GM18868 (cell line): ENCODE measurements around the gene ATF2.
"Not testable (repeated sequence)": the region's sequence is repeated elsewhere in the genome, so short reads cannot be mapped to it uniquely, and the experiment has no call there.

Experiments used
- ATAC-seq: cut with Tn5 transposase; IDR thresholded peaks from one replicate; pipeline ENCODE4 v1.9.1; 2021; ENCODE audit warnings: mild to moderate bottlenecking, moderate library complexity; ENCODE audit not compliant: unreplicated experiment

ATF2 gene

GRCh38 chr2:175167076-175167791 is 769 bp downstream of the ATF2 start:
- no peak for ATAC-seq

- ATAC-seq, result no peak
Measured at GRCh38 chr2:175166216-175166824, 1.7 kb downstream of the ATF2 start.

GRCh38 chr2:175164235-175164634 is 3.8 kb downstream of the ATF2 start:
- ATAC-seq, result no peak

GRCh38 chr2:175158894-175159293 is 9.1 kb downstream of the ATF2 start:
- ATAC-seq, result no peak

- no peak for ATAC-seq
Measured at GRCh38 chr2:175156534-175156933, 11.5 kb downstream of the ATF2 start.

GRCh38 chr2:175154661-175155082 is 13.3 kb downstream of the ATF2 start:
- ATAC-seq, result peak; percentile 89

- peak; percentile 73 for ATAC-seq
Measured at GRCh38 chr2:175152242-175152641, 15.8 kb downstream of the ATF2 start.

- no peak for ATAC-seq
Measured at GRCh38 chr2:175151791-175152190, 16.2 kb downstream of the ATF2 start.

- no peak for ATAC-seq
Measured at GRCh38 chr2:175147186-175147585, 20.8 kb downstream of the ATF2 start.

GRCh38 chr2:175143678-175144077 is 24.3 kb downstream of the ATF2 start:
- ATAC-seq, result no peak

- ATAC-seq, result no peak
Measured at GRCh38 chr2:175143191-175143590, 24.8 kb downstream of the ATF2 start.

- ATAC-seq, result no peak
Measured at GRCh38 chr2:175140332-175140731, 27.7 kb downstream of the ATF2 start.

- ATAC-seq, result no peak
Measured at GRCh38 chr2:175137793-175138192, 30.2 kb downstream of the ATF2 start.

GRCh38 chr2:175136334-175137215 is 31.4 kb downstream of the ATF2 start:
- ATAC-seq, result peak; percentile 77

- ATAC-seq, result no peak
Measured at GRCh38 chr2:175135862-175136261, 32.1 kb downstream of the ATF2 start.

GRCh38 chr2:175135177-175135576 is 32.8 kb downstream of the ATF2 start:
- ATAC-seq, result no peak

- ATAC-seq, result no peak
Measured at GRCh38 chr2:175131252-175131651, 36.8 kb downstream of the ATF2 start.

GRCh38 chr2:175126661-175127060 is 41.3 kb downstream of the ATF2 start:
- no peak for ATAC-seq

GRCh38 chr2:175123254-175123653 is 44.7 kb downstream of the ATF2 start:
- no peak for ATAC-seq

GRCh38 chr2:175111200-175111657 is 56.8 kb downstream of the ATF2 start:
- ATAC-seq, result peak; percentile 85

- ATAC-seq, result not testable (repeated sequence)
Measured at GRCh38 chr2:175108091-175108490, 59.9 kb downstream of the ATF2 start.

- ATAC-seq, result no peak
Measured at GRCh38 chr2:175107146-175107545, 60.9 kb downstream of the ATF2 start.
